NOMO-1 treated with dmso at 0.1 percent for 144 hours (cell line): ENCODE data around the gene GBP4.
A peak's percentile ranks its signal among the peaks of the same experiment; 100 is the strongest.

ENCODE experiments used
- DNase-seq: peaks from one replicate; lab custom pipeline; 2025; ENCODE audit not compliant: unreplicated experiment; lab: John Stamatoyannopoulos, UW

GBP4 gene

DNA sequence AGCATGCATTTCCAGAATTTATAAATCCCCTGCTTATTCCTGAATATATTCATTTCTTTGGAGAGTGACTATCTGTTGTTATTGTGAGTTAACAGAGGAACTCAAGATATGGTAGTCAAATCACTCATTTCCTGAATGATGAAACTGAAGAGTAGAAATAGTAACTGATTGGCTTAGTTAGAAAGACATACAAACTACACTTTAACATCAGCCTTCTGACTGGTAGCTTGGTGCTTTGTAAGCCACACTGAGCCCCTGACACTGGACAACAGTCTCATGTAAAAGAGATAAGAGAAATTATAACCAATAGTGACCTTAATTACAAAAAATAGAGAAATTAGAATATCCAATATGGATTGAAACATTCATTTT is 27.7 kb downstream of the GBP4 start:
- DNase-seq, result no peak

DNA sequence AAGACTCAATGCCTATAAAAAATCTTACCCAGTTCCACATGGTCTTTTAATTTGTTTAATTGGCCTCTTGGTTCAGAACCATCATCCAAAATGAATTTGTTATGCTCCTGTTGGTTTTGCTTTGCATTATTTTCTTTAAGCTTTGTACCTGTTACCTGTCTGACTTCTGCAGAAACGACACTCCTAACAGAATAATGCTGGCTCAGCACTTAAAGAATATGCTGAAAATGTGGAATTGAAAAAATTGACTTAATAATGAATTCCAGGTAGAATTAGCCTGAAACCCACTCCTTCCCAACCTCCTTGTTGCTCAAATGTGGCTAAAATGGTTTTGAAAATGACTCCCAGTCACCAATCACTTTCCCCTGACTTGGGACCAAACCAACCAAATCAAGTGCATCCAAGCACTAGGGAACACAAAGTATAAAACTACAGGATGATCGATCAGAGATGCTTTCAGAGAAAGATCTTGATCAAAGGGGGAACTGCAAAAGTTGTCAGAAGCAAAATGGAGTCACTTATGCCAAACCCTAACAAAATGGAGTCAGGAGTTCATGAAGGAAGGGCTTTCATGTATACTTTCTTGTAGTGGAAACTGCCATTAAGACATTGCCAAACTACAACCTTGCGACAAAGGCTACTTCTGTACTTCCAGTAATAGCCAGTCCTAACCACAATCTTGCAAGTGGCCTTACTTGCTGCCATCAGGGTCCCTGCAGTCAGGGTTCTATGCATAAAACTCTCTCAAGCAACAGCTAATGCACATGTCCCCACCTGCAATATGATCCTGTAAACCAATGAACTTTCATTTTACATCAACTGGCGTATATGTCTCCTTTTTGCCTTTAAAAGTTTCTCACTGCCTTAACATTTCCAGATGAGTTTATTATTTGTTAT is 28.3 kb downstream of the GBP4 start:
- peak; percentile 14 for DNase-seq

DNA sequence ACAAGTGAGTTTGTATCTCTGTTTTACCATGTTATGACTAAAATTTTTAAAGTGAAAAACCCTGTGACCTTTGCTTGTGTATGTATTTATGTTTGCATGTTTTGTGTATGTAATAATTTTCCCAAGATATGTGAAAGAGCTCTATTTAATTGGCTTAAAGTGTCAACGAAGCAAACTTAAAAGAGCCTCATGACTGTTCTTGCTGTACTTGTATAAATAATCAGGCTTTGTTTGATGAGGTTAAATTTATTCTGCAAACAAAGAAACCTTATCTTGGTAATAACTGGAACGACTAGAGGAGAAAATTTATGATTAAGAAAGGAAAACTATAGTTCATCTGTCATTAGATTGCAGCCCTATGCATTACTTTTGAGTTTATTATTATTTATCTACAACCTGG is 29.6 kb downstream of the GBP4 start:
- DNase-seq, result no peak

GRCh38 chr1:89167590-89168230 is 31.0 kb downstream of the GBP4 start:
- no peak for DNase-seq

DNA sequence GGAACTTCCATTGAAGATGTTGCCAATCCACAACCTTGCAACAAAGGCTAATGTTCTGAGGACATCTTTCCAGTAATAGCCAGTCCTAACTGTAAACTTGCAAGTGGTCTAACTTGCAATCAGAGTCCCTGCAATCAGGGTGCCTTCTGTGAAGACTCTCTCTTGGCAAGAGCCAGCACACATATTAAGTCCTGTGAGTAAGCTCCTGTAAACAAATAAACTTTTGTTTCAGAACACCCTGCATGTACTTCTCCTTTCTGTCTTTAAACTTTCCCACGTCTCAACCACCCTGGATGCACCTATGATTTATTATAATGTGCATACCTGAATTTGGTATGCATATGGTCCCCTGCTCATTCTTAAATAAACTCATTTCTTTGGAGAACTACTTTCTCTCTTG is 32.0 kb downstream of the GBP4 start:
- no peak for DNase-seq

GRCh38 chr1:89165811-89166210 is 32.9 kb downstream of the GBP4 start:
- no peak for DNase-seq

GRCh38 chr1:89151047-89151446 is 47.7 kb downstream of the GBP4 start:
- DNase-seq, result no peak

DNA sequence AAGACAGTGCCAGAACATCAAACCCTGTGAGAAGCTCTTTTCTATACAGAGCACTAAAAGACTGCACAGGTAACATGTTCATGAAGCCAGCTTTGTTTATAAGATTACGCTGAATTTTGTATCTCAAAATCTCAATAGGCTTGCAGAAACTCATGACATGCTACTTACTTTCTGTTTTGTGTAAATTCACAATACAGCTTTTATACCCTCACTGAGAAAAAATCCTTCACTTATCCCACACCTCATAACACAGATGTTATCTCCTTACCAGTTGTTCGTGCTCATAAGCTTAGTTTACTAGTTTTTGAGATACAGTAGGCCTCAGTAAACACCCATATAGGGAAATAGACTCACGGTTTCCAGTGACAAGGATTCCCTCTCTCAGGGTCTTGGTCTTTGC is 48.8 kb downstream of the GBP4 start:
- no peak for DNase-seq

- no peak for DNase-seq
Measured at GRCh38 chr1:89149229-89149628, 49.5 kb downstream of the GBP4 start.

DNA sequence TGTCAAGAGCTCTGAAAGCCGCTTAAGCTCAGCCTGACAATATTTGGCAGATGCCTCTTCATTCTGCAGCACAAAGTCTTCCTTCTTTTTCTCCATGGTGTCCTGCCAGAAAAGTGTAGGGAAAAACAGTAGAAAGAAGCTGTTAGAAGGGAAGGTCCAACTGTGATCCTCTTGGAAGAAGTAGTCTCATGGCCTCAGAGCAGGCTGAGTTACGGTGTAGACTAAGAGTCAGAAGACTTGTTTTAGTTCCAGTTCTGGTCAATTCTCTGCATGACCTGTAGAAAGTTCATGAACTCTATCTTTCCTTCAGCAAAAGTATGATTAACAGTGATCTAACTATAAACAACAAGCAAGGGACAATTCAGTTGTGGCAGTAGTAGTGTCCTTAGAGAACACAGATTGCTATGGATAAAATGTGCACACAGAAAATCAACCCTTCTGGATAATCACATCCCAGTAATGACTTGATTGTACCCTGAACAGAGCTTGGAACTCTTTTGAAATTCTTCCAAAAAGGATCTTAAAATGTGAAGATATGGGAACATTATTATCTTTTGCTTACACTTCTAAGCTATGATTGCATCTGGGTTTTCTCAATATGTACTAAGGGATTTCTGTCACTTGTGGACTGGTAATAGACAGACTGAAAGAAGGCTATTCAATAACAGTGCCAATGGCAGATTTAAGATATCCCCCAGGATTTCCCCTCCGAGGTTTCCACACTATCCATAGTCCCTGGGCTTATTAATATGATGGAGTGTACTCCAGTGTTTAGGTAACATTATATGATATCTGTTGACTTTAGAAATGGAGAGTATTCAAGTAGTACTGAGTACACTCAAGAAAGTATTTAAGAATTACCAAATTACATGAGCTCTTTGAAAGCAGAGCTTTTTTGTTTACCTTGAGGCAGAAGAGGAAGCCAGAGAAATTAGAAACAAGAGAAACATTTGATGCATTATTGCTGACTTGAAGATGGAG is 50.8 kb downstream of the GBP4 start:
- no peak for DNase-seq

DNA sequence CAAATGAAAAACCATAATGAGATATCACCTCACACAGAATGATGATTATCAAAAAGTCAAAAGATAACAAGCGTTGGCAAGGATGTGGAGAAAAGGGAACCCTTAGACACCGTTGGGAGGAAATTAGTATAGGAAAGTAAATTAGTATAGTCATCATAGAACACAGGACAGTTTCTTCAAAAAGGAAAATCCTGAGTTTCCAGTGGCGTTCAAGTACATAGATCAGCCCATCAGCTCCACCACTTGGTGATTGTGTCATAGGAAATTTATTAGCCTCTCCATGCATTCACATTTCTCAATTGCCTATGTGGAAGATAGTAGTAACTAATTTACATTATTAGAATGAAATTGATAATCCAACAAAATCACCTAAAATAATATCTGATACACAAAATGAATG is 52.0 kb downstream of the GBP4 start:
- DNase-seq, result no peak

DNA sequence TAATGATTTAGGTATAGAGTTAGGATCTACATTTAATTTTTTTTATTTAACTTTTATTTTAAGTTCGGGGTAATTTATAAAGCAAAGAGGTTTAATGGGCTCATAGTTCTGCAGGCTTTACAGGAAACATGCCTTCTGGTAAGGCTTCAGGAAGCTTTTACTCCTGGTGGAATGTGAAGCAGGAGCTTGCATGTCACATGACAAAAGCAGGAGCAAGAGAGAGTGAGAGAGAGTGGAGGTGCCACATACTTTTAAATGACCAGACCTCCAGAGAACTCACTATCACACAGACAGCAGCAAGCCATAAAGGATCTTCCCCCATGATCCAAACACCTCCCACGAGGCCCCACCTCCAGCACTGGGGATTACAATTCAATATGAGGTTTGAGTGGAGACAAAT is 55.3 kb downstream of the GBP4 start:
- DNase-seq, result no peak

DNA sequence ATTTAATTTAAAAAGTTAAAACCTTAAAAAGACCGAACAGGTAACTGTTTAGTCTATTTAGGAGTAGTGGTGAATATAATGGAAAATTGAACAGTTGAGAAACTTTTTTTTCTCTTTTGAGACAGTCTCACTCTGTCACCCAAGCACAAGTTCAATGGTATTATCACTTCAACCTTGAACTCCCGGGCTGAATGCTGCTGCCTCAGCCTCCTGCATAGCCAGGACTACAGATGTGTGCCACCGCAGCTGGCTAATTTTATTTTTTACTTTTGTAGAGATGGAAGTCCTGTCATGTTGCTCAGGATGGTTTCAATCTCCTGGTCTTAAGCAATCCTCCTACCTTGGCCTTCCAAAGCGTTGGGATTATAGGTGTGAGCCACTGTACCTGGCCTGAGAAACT is 56.6 kb downstream of the GBP4 start:
- DNase-seq, result no peak

DNA sequence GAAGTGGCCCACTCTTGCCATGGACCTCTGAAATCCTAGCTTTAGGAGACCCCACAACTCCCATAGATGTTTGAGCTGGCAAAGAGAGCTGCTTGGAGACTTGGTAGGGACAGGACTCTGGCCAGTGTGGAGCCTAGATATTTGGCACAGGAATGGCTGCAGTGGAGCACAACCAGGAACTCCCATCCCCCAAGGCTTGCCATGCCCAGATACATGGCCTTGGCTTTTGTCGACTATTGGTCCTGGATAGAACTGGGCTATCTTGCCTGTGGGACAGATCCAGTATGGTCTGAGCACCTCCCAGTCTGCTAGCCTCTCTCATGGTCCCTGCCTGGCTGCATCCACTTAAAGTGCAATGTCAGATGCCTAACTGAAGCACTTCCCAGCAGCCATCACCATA is 65.0 kb downstream of the GBP4 start:
- no peak for DNase-seq
